GM19240 (cell line): Measurements from ENCODE around the gene AIFM1.
A peak's percentile ranks its signal among the peaks of the same experiment; 100 is the strongest.

Experiments used
- DNase-seq: peaks from one replicate; pipeline ENCODE4 v3.0.0; 2011; ENCODE audit warnings: low spot score; ENCODE audit not compliant: insufficient read length

The AIFM1 gene

GRCh38 chrX:130093271-130093670 is 72.4 kb downstream of the AIFM1 start:
- no peak for DNase-seq

GRCh38 chrX:130091980-130092522 is 73.6 kb downstream of the AIFM1 start:
- peak; percentile 81 for DNase-seq

- DNase-seq = no peak
Measured at GRCh38 chrX:130090364-130090763, 75.3 kb downstream of the AIFM1 start.

- DNase-seq = no peak
Measured at GRCh38 chrX:130086447-130087206, 79.0 kb downstream of the AIFM1 start.

- no peak for DNase-seq
Measured at GRCh38 chrX:130085551-130086446, 79.8 kb downstream of the AIFM1 start.

- DNase-seq = no peak
Measured at GRCh38 chrX:130084631-130085237, 80.9 kb downstream of the AIFM1 start.

GRCh38 chrX:130083656-130084382 is 81.8 kb downstream of the AIFM1 start:
- DNase-seq = no peak

- no peak for DNase-seq
Measured at GRCh38 chrX:130083107-130083490, 82.5 kb downstream of the AIFM1 start.

GRCh38 chrX:130082244-130083106 is 83.2 kb downstream of the AIFM1 start:
- DNase-seq = peak; percentile 39

GRCh38 chrX:130081421-130082045 is 84.1 kb downstream of the AIFM1 start:
- no peak for DNase-seq

GRCh38 chrX:130080791-130081367 is 84.8 kb downstream of the AIFM1 start:
- no peak for DNase-seq

GRCh38 chrX:130079824-130080406 is 85.7 kb downstream of the AIFM1 start:
- peak; percentile 47 for DNase-seq
